ENCODE results near the gene EFNB3. TPM values are rescaled to one million over a fixed set of nuclear protein-coding genes. Genes with fewer than 3 reads are reported as not detected.

Gene EFNB3
- total and polyA plus RNA-seq, 12 donors: 0.26 to 4.3 (median 1.2) TPM; not detected in 1

GRCh38 chr17:7667656-7668406 is 37.2 kb upstream of the EFNB3 start:
- H3K4me3 ChIP-seq: no peak overlapping the region
- WGBS, 4 donors: 69 to 91% (median 82%) methylated on average over 4 to 10 of the region's 10 CpGs
- no peak overlapping the region for H3K27ac ChIP-seq
- peaks cover 0 to 41% of the 10 kb centered on the region in 2 donors for H3K36me3 ChIP-seq (replicated peaks in 1 of 2)
- intact Hi-C loops (cut with DNase I): no loop called here
- H3K4me1 ChIP-seq (replicated peaks in 1 of 2): no peaks in the 10 kb centered on the region
- DNase-seq: no peak
- TF ChIP-seq CTCF (IDR thresholded peaks at IDR 0.05) (no peak), POLR2A (IDR thresholded peaks at IDR 0.05) (no peak)
- H3K9me3 ChIP-seq (replicated peaks in 1 of 3): no peaks in the 10 kb centered on the region
- H3K27me3 ChIP-seq: no peaks in the 10 kb centered on the region

- TF ChIP-seq POLR2A (IDR thresholded peaks at IDR 0.05): no peak
- no peak for TF ChIP-seq CTCF (IDR thresholded peaks at IDR 0.05)
- H3K36me3 ChIP-seq (replicated peaks in 1 of 2): peaks cover 0 to 47% of the 10 kb centered on the region in 2 donors
- no peak for DNase-seq
- intact Hi-C loops (cut with DNase I): no loop called here
- H3K4me3 ChIP-seq: no peak overlapping the region
- no peak overlapping the region for H3K27ac ChIP-seq
- H3K4me1 ChIP-seq (replicated peaks in 1 of 2): no peaks in the 10 kb centered on the region
- 92 to 95% (median 94%) methylated on average over 7 of the region's 7 CpGs for WGBS, 4 donors
- H3K9me3 ChIP-seq (replicated peaks in 1 of 3): no peaks in the 10 kb centered on the region
- no peaks in the 10 kb centered on the region for H3K27me3 ChIP-seq
Observed at GRCh38 chr17:7668482-7668881, 36.5 kb upstream of the EFNB3 start.

- peaks cover 0 to 64% of the 10 kb centered on the region in 2 donors for H3K36me3 ChIP-seq (replicated peaks in 1 of 2)
- no peak overlapping the region for H3K27ac ChIP-seq
- H3K9me3 ChIP-seq (replicated peaks in 1 of 3): no peaks in the 10 kb centered on the region
- H3K4me1 ChIP-seq (replicated peaks in 1 of 2): no peaks in the 10 kb centered on the region
- intact Hi-C loops (cut with DNase I): no loop called here
- H3K4me3 ChIP-seq: no peak overlapping the region
- no peaks in the 10 kb centered on the region for H3K27me3 ChIP-seq
- TF ChIP-seq CTCF (IDR thresholded peaks at IDR 0.05) (peak in 5 of 6 experiments; percentile 13 to 52 (median 21)), POLR2A (IDR thresholded peaks at IDR 0.05) (no peak)
- no peak for DNase-seq
- 89 to 100% (median 97%) methylated on average over 2 of the region's 2 CpGs for WGBS, 4 donors
Observed at GRCh38 chr17:7673239-7673638, 31.8 kb upstream of the EFNB3 start.

- intact Hi-C loops (cut with DNase I): no loop called here
- whole genome bisulfite sequencing, 4 donors: 87 to 91% (median 90%) methylated on average over 13 to 14 of the region's 14 CpGs
- peaks cover 0 to 52% of the 10 kb centered on the region in 2 donors for H3K36me3 ChIP-seq (replicated peaks in 1 of 2)
Observed at GRCh38 chr17:7674934-7675333, 30.1 kb upstream of the EFNB3 start.

More at GRCh38 chr17:7674934-7675333, 30.1 kb upstream of the EFNB3 start:
- no peak for TF ChIP-seq POLR2A (IDR thresholded peaks at IDR 0.05)
- no peak for TF ChIP-seq CTCF (IDR thresholded peaks at IDR 0.05)
- no peak overlapping the region for H3K27ac ChIP-seq
- H3K4me3 ChIP-seq: no peak overlapping the region
- no peaks in the 10 kb centered on the region for H3K4me1 ChIP-seq (replicated peaks in 1 of 2)
- no peaks in the 10 kb centered on the region for H3K27me3 ChIP-seq
- DNase-seq: no peak
- H3K9me3 ChIP-seq (replicated peaks in 1 of 3): no peaks in the 10 kb centered on the region
